Heart right ventricle (tissue), 16 donors: Measurements from ENCODE around the gene MROH7. TPM values are rescaled to one million over a fixed set of nuclear protein-coding genes. Genes with fewer than 3 reads are reported as not detected.

Source experiments
- ATAC-seq, 8 donors: fragments of 200-7000 bp; cut with Tn5 transposase; one replicate each; pipeline ENCODE4 v1.9.1; 2020; ENCODE audit warnings: mild to moderate bottlenecking in 8 of 8, moderate library complexity in 8 of 8, moderate number of reproducible peaks in 1 of 8
- DNase-seq, 2 donors: peaks; one replicate each; pipeline ENCODE4 v3.0.0-alpha.2; 2020
- H3K27ac ChIP-seq, 10 donors: fragments of 200-600 bp; sonication (generic) in 2 of 10; one replicate each; pipeline versions ENCODE4 v1.5.0 to v1.8.0; 2020 to 2022; ENCODE audit warnings: mild to moderate bottlenecking in 3 of 10
- H3K27me3 ChIP-seq, 7 donors: fragments of 200-600 bp; one replicate each; pipeline ENCODE4 v1.8.0; 2021 to 2022; ENCODE audit warnings: mild to moderate bottlenecking in 2 of 7
- H3K36me3 ChIP-seq, 9 donors: fragments of 200-600 bp; sonication (generic) in 1 of 9; one replicate each; pipeline versions ENCODE4 v1.5.0 to v1.8.0; 2020 to 2022; ENCODE audit warnings: mild to moderate bottlenecking in 2 of 9
- H3K4me1 ChIP-seq, 9 donors: fragments of 200-600 bp; sonication (generic) in 1 of 9; one replicate each; pipeline versions ENCODE4 v1.5.0 to v1.8.0; 2020 to 2022; ENCODE audit warnings: mild to moderate bottlenecking in 4 of 9
- H3K4me3 ChIP-seq, 10 donors: fragments of 200-600 bp; sonication (generic) in 2 of 10; one replicate each; pipeline versions ENCODE4 v1.5.0 to v1.8.0; 2020 to 2022; ENCODE audit warnings: mild to moderate bottlenecking in 7 of 10, moderate library complexity in 2 of 10
- H3K9me3 ChIP-seq, 11 donors: fragments of 200-600 bp in 10 of 11; sonication (generic) in 2 of 11; one replicate each; pipeline versions ENCODE4 v1.5.0 to v1.8.0; 2013 to 2022; ENCODE audit warnings: mild to moderate bottlenecking in 2 of 11, control low read depth in 1 of 11, moderate library complexity in 1 of 11
- CTCF ChIP-seq, 9 donors: fragments of 200-600 bp; sonication (generic) in 2 of 9; IDR thresholded peaks; one replicate each; pipeline versions ENCODE4 v1.5.0 to v1.8.0; 2021 to 2022; ENCODE audit warnings: antibody characterized with exemption in 9 of 9, mild to moderate bottlenecking in 5 of 9, moderate library complexity in 1 of 9
- WGBS, 2 donors: extraction: QIAGEN DNeasy Blood & Tissue Kit; methylation state at CpG; one replicate each; pipeline ENCODE4 v1.1.7; 2013; ENCODE audit warnings: inconsistent platforms in 1 of 2; 5-methylcytosine and 5-hydroxymethylcytosine counted together
- intact Hi-C, 10 donors: fragments of 100-400 bp; cut with DNase I; formaldehyde crosslinking; loops; one replicate each; pipeline versions ENCODE4 v1.11.1 to v1.14.2; 2022
- polyA plus RNA-seq, 2 donors: library from polyadenylated mRNA; stranded (reverse); fragments of 200-250 nt; gene quantifications; one replicate each; pipeline ENCODE4 v1.2.3, GENCODE V29; 2013
- total RNA-seq, 10 donors: library from RNA; stranded (reverse); fragmentation: NEBNext Ultra II Directional in 3 of 10; extraction: Animal tissue kit (Norgen Biotek cat#: 25700) in 3 of 10; gene quantifications; one replicate each; pipeline versions ENCODE4 v1.2.1 to v1.2.4, GENCODE V29; 2021 to 2023
- donor health status: Arrhythmogenic right ventricular cardiomyopathy.
- donor health status: ischemic (EF 13 %, LVEDD 7.1; RV severe dilation, severe dysfunction).
- donor health status: healthy with polysubstance abuse.
- donor health status: DM: no; HTN: yes; CAD: no.
- donor health status: DM: no; HTN: no; CAD: no.
- donor health status: ischemic (EF 25% LVEDD 6.9; RV normal size, moderate dysfunction).
- donor health status: ischemic (EF 25% LVEDD 5.7; RV mildly dilated, moderate dysfunction).
- donor health status: healthy.
- donor health status: DM: yes; HTN: yes; CAD: no.
- donor health status: Ischemic cardiomyopathy.
- donor health status: ischemic (EF 35%, LVEDD 5.7; RV mildly dilated, moderate dysfunction).
- donor health status: nonischemic (EF 11% LVEDD 7.7; RV severe dilation, severe dysfunction).
- donor health status: DM: yes; HTN: yes; CAD: no.
- donor health status: PGD.
- donor health status: ischemic (EF 29% LVEDD 5.4; RV normal size, mild dysfunction).
- donor health status: nonischemic (EF 23%, LVEDD 6.1; RV moderate dilation, normal function).

The MROH7 gene
- total and polyA plus RNA-seq, 12 donors = 2.1 to 25.8 (median 12.8) TPM

GRCh38 chr1:54714881-54715492 lies 73.4 kb downstream of the MROH7 start:
- no peaks in the 10 kb centered on the region for H3K27me3 ChIP-seq
- H3K4me3 ChIP-seq = peak overlapping the region; percentile 65 to 99 (median 80)
- ATAC-seq (peak in 3 of 8 donors; percentile 8 to 46 (median 23)), DNase-seq (no peak)
- H3K36me3 ChIP-seq = peaks cover 0 to 29% (median 11%) of the 10 kb centered on the region in 9 donors
- 90% methylated on average over 7 of the region's 7 CpGs for WGBS, 2 donors
- no peak for TF ChIP-seq CTCF (IDR thresholded peaks at IDR 0.05)
- H3K4me1 ChIP-seq = peaks cover 0 to 20% (median 13%) of the 10 kb centered on the region in 9 donors
- H3K9me3 ChIP-seq = no peaks in the 10 kb centered on the region
- intact Hi-C loops = loop anchor here in 3 of 10 donors (10.0 kb wide), 4 partner anchors 170 to 660 kb away; partner anchors contain the start of genes ACOT11 (in 1 of the 3), TCEANC2 (in 1 of the 3) and TMEM59 (in 1 of the 3)
- peak overlapping the region in 9 of 10 donors; percentile 54 to 85 (median 78) for H3K27ac ChIP-seq

GRCh38 chr1:54715493-54716298 lies 74.1 kb downstream of the MROH7 start, which contains the start of gene TTC4:
Gene TTC4 (plus strand): TSS chr1:54715861. CDS start chr1:54715909, 48 bp downstream.
- Histone ChIP-seq H3K9me3 (no peaks in the 10 kb centered on the region), H3K36me3 (peaks cover 0 to 36% (median 11%) of the 10 kb centered on the region in 9 donors), H3K27me3 (no peaks in the 10 kb centered on the region), H3K27ac (peak within 1 kb of the TSS in 9 of 10 donors; percentile 54 to 85 (median 78)), H3K4me3 (peak within 1 kb of the TSS; percentile 65 to 99 (median 80)), H3K4me1 (peaks cover 0 to 20% (median 13%) of the 10 kb centered on the region in 9 donors)
- 1% methylated on average over 51 of the region's 51 CpGs for WGBS, 2 donors
- TF ChIP-seq CTCF (IDR thresholded peaks at IDR 0.05) = peak in 3 of 9 donors; percentile 17 to 26 (median 19)
- intact Hi-C loops = loop anchor here in 3 of 10 donors (2.0 to 10.0 kb wide), 5 partner anchors 45 to 661 kb away; partner anchors contain the start of genes ACOT11 (in 1 of the 3), TCEANC2 (in 1 of the 3) and TMEM59 (in 1 of the 3)
- ATAC-seq = peak; percentile 97 to 99 (median 99)
- peak; percentile 75 to 86 for DNase-seq

DNA sequence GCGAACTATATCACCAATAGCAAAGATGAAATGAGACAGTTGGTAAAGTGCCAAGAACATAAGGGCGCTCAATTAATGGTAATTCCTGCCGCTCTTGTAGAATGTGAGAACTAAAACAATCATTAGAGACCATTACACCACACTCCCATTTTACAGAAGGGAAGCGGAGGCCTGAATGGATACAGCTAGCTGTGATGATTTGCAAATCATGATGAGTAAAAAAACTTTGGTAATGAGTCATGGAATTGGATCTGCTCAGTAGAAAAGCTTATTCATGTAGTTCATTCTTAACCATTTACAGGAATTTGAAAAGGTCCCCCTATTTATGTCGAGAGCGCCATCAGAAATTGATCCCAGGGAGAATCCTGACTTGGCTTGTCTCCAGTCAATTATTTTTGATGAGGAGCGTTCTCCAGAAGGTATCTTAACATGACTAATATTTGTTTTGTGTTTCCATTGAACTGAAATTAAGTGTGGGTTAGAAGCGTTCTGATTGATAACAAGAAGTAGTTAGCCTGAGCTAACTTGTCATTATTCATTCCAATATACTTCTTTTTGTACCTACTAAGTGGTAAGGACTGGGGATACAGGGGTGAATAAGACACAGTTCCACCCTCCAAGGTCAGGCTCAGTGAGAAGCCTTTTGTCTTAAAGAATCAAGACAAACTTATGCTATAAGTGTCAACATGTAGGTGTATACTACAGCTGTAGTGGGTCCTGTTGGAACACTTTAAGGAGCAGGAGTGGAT lies 74.9 kb downstream of the MROH7 start:
- Histone ChIP-seq H3K9me3 (no peaks in the 10 kb centered on the region), H3K4me3 (peak overlapping the region; percentile 65 to 99 (median 80)), H3K27ac (peak overlapping the region in 9 of 10 donors; percentile 54 to 85 (median 78)), H3K36me3 (peaks cover 0 to 44% (median 12%) of the 10 kb centered on the region in 9 donors), H3K27me3 (no peaks in the 10 kb centered on the region), H3K4me1 (peaks cover 0 to 20% (median 13%) of the 10 kb centered on the region in 9 donors)
- WGBS, 2 donors = 44 to 49% methylated on average over 8 of the region's 8 CpGs
- ATAC-seq (no peak), DNase-seq (no peak)
- no peak for TF ChIP-seq CTCF (IDR thresholded peaks at IDR 0.05)
- intact Hi-C loops = loop anchor here in 3 of 10 donors (2.0 to 10.0 kb wide), 5 partner anchors 44 to 662 kb away; partner anchors contain the start of genes ACOT11 (in 1 of the 3), TCEANC2 (in 1 of the 3) and TMEM59 (in 1 of the 3)
